NB4 (cell line): ENCODE data around the gene MANF.

ENCODE experiments used
- CTCF ChIP-seq: IDR thresholded peaks from one replicate; pipeline ENCODE4 v1.5.1; 2012; ENCODE audit warnings: low read depth, low read length
- MYC ChIP-seq: IDR thresholded peaks from 2 replicates; pipeline ENCODE4 v1.6.1; 2011; ENCODE audit warnings: low read depth, low read length
- POLR2A ChIP-seq: IDR thresholded peaks from 2 replicates; pipeline ENCODE4 v1.6.1; 2011; ENCODE audit warnings: mild to moderate bottlenecking; ENCODE audit not compliant: insufficient read length; ENCODE audit errors: extremely low read depth

GRCh38 chr3:51391566-51392354, 6.7 kb downstream of the MANF start:
- no peak for TF ChIP-seq CTCF
- no peak for TF ChIP-seq POLR2A
- TF ChIP-seq MYC = no peak
